ENCODE measurements around the gene EBF4.

The EBF4 gene

DNA sequence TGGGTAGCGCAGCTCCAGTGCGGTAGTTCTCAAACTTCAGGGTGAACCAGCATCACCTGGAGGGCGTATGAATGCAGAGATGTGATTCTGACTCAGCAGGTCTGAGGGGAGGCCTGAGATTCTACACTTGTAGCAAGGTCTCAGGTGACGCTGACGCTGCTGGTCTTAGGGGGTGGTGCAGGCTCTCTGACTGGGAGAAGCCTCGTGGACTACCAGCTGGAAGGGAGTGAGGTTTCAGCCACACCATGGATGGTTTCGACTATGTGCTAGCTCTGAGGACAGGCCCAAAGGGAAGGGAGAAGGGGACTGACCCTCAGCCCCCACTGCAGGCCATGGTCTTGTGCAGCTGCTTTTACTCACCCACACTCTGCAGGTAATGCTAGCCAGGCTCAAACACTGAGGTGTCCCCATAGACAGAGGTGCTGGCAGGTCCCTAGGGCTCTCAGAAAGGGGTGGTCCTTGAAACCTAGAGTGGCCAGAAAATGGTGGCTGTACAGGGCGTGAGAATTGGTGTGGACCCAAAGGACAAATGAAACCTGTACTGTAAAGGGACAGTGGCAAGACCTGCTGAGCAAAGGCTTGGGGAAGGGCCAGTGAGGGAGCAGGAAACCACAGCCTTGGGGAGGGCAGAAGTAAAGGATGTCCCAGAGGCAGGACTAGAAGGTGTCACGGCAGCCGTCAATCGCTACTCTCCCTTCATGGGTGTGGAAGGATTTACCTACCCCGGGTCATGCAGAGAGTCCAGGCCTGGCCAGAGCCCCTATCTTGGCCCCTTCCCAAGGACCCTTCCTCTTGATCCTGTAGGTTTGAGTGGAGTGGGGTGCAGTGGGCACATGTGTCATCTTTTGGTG lies 52.7 kb downstream of the EBF4 start:
- no peak for DNase-seq

DNA sequence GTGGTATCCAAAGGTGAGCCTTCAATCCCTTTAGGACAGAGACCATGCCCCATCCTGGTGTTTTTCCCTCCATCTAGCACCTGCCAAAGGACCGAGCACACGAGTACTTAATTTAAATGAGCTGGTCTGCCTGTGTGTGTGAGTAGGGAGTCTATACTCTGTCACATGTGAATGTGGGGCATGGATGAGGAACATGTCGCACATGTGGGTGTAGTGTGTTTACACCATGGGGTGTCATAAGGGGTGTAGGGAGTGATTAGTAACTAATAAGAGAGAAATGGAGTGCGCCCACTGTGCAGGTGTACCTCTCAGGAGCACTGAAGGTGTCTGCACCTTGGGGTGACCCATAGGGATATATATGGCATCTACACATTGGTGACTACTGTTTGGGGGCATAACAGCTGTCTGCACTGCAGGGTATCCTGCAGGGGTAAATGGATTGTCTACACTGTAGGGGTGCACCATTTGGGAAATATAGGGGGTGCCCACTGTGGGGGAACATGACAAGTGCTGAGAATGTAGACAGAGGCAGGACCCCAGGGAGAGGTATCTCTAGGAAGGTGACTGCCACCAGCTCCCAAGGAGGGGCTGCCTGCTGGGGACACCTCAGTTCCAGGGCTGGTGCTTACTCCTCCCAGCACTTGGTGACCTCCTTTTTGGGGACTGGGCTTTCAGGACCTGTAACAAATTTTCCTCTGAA lies 53.5 kb downstream of the EBF4 start:
- DNase-seq, result no peak

DNA sequence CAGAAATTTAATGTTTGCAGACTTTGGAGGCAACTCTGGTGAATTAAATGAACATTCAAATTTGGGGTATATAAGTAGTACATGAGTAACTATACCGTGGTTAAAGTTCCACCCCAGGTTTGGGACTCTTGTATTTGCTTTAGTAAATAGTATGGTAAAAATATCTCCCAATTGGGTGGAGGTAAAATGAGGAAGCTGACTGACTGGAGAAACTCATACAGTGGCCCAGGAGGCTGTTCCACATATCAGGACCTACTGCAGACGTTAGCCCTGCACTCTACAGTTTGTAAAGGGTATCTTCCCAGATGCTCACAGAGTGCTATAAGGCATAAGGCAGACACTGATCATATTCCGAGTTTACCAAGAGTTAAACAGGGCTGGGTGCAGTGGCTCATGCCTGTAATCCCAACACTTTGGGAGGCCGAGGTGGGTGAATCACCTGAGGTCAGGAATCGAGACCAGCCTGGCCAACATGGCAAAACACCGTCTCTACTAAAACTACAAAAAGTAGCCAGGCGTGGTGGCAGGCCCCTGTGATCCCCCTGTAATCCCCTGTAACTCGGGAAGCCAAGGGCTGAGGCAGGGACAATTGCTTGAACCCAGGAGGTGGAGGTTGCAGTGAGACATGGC lies 54.2 kb downstream of the EBF4 start:
- no peak for DNase-seq

GRCh38 chr20:2747676-2748235 lies 55.2 kb downstream of the EBF4 start:
- no peak for DNase-seq

- DNase-seq, result no peak
These were observed 56.2 kb downstream of the EBF4 start for GRCh38 chr20:2748551-2749342.

DNA sequence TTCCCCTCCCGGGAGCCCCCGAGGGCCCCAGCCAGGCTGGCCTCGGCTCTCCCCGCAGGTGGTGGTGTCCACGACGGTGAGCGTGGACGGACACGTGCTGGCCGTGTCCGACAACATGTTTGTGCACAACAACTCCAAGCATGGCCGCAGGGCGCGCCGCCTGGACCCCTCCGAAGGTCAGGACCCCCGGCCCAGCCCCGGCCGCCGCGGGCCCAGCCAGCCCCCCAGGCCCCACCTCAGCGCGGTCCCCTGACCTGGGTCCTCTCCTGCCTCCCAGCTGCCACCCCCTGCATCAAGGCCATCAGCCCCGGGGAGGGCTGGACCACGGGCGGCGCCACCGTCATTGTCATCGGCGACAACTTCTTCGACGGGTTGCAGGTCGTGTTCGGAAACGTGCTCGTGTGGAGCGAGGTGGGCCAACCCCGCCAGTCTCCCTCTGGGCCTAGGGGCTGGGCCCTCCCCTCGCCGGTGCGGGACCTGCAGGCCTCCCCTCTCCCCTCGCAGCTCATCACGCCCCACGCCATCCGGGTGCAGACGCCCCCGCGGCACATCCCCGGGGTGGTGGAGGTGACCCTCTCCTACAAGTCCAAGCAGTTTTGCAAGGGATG lies 56.9 kb downstream of the EBF4 start:
- no peak for DNase-seq

DNA sequence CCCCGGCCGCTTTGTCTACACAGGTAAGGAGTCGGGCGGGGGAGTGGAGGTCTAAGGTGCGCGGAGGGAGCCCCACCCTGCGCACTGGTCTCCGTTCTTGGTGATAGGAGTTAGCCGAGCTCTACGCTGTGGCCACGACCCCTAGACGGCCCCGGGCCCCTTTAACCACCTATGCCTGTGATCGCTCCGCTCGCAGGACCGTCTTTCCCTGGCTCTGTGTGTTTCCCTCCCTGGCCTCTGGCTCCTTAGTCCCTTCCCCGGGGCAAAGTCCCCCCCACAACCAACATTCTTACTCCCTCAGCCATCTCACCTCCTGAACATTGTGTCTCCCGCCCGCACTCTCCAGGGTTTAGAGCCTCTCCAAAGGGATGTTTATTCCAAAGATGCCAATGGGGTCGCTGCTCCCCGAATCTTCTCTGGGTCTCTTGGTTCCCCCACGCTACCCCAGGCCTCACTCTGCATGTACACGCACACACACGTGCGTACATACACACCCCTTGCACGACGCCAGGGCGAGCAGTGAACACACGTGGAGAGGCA lies 57.4 kb downstream of the EBF4 start:
- no peak for DNase-seq

- DNase-seq, result no peak
These were observed 58.1 kb downstream of the EBF4 start for GRCh38 chr20:2750491-2751251.

DNA sequence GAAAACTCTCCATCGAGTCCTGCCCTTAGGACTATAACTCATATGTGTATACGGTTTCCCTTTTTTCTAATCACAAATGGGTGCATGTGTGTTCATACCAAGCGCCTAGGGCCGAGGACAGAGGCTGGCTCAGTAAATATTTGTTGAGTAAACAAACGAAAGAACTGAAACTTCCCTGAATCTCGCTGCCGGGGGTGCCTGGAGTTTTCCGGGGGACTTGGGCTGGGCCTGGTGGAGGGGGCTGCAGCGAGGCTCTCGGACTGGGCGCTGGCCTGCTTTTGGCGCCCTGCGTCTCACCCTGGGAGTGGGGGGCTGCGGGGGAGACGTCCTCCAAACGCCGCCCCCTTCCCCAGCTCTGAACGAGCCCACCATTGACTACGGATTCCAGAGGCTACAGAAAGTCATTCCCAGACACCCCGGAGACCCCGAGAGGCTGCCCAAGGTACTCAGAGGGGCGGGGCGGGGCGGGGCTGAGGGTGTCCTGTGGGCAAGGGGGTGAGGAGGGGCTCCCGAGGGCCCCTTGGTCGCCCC lies 58.8 kb downstream of the EBF4 start:
- no peak for DNase-seq

GRCh38 chr20:2751878-2752566 lies 59.4 kb downstream of the EBF4 start:
- peak; percentile 15 for DNase-seq

- DNase-seq, result peak; percentile 7
These were observed 60.2 kb downstream of the EBF4 start for GRCh38 chr20:2752567-2753460.

DNA sequence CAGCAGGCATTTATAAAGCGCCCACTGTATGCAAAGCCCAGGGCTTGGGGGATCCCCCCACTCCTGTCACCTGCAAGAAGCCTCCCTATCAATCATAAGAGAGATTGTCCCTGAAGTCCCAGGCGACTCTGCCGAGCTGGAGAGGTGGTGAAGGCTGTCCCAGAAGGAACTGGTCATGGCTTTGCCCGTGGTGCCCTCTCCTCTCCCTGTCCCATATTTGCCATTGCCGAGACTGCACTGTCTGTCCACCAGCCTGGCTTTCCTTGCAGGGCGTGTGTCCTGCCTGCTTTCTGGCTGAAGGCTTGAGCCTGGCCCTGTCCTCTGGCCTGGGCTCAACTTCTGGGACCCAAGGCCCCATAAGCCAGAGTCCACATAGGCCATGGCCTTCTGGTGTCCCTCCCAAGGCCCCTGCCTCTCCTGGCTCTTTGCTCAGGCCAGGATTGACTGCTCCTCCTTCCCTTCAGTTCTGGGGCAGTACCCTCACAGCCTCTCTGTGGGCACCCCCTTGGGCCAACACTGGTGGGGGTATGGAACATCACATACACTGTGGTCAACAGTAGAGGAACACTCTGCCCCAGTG lies 61.0 kb downstream of the EBF4 start:
- DNase-seq, result no peak

DNA sequence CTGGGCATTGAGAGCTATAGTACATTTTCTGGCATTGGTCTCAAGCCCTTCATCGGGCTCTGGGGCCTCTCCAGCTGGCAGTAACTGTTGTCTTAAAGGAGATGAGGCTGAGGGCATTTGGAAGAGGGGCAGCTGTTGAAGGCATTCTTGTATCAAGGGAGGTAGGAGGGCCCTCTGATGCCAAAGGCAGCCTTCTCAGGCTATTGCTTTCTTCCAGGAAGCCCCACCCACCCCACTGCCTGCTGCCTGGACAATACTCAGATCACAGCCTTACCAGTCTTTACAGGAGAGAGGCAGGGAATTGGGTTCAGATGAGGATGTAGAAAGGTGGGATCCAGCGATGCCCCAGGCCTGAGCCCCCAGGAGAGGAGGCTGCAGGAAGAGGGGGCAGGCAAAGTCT lies 61.8 kb downstream of the EBF4 start:
- DNase-seq, result no peak

DNA sequence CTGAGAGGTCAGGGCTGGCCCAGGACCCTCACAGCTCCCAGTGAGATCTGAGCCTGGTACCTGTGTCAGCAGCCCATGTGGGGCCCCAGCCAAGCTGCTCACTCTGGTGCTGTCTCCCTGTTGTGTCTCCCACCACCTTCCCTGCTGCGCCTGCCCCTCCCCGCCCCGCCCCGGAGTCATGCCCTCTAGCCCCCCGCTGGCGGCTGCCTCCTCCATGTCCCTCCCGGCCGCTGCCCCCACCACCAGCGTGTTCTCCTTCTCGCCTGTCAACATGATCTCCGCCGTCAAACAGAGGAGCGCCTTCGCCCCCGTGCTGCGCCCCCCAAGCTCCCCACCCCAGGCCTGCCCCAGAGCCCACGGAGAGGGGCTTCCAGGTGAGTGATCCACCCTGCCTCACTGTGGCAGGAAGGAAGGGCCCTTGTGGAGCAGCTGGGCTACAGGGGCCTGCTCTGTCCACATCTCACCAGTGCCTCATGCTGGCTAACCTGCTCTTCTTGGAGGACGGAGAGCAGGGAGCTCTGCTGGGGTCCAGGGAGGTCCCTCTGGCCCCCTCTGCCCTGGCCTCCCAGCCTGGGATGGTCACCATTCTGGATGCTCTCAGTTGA lies 63.0 kb downstream of the EBF4 start:
- no peak for DNase-seq

DNA sequence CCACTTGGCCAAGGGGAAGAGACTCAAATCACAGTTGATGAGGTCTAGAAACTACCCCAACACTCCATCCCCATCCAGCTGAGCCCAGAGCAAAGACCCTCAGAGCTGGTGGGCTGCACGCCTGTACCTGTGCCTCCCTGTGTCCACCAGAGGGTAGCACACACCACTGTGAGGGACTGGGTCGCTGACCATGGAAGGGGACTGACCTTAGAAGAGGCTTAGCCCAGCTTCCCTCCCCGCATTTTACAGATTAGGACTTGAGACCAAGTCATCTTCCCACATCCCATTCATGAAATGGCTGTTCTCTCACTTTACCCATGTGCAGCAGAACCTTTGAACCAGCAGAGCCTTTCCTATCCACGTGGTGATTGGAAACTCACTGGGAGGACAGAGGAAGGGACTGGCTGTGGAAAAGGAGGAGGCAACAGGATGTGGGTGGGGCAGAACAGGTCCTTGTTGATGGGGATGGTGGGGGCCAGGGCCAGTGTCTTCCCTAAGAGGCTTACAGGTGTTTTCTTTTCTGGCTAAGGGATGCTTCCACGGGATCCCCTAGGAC lies 63.6 kb downstream of the EBF4 start:
- no peak for DNase-seq

DNA sequence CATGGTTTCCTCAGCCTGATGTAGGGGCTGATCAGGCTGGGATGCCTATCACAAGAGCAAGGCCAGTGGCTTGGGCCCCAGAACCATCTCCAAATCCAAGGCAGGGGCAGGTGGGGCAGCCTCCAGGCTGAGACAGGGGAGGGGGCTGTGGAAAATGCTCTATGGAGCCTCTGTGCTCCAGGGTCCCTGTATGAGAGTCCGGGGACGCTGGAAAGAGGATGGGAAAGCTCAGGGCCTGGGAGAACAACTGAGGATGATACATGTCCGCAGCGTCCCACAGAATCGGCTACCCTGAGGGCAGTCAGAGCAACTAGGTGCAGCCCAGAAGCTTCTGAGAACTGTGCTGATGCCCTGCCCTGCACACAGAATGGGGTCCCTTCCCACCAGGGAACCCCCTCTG lies 64.4 kb downstream of the EBF4 start:
- DNase-seq, result no peak

DNA sequence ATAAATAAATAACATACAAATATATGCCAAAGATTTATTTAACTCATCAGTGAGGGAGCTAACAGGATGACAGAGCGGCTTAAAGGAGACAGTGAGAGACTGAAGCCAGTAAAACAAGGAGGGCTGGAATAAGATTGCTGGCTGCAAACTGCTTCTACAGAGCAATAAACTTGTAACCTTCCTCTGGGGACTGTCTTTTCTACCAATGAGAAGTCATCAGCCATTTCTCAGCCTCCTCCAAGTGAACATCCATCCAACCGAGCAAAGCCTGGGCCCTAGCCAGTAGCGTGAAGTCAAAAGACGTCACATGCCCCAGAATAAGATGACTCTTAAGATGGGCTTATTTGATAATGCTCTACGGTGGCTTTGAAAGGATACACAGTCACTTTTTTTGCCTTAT lies 65.4 kb downstream of the EBF4 start:
- no peak for DNase-seq

DNA sequence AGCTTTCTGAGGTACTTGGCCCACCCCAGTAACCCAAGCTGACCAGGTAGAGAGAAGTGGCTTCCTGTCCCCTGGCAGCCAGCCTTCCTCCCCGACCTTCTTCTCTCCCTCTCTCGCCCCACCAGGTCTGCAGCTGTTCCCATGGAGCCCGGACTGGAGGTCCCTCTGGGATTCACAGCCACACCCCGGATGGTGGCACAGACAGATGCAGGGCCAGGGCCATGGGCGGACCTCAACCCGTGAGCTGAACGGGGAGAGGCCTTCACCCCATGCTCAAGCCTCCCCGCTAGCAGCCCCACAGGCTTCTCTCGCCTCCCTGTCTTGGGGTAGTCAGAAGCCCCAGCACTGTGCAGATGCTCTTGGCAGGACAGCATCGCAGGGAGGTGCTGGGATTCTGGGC lies 66.6 kb downstream of the EBF4 start:
- DNase-seq, result no peak
